ENCODE measurements around the gene PAPSS1. TPM values are rescaled to one million over a fixed set of nuclear protein-coding genes. Genes with fewer than 3 reads are reported as not detected.

Gene PAPSS1
- total RNA-seq, 6 experiments from 2014 or later: 55.5 to 64.7 (median 62.9) TPM

- DNase-seq: no peak
- H3K4me3 Mint-ChIP-seq: no peak overlapping the region
- no peak for TF ChIP-seq CTCF (IDR thresholded peaks at IDR 0.05)
- no peak overlapping the region for H3K27ac Mint-ChIP-seq
- no peaks in the 10 kb centered on the region for H3K9me3 Mint-ChIP-seq
- H3K27me3 Mint-ChIP-seq (ENCODE audit: insufficient read depth): peaks cover 5% of the 10 kb centered on the region
- H3K36me3 Mint-ChIP-seq (ENCODE audit: low read depth): no peaks in the 10 kb centered on the region
- H3K4me1 Mint-ChIP-seq (ENCODE audit: low read depth): peaks cover 31% of the 10 kb centered on the region
Measured at GRCh38 chr4:107742791-107743190, 22.8 kb upstream of the PAPSS1 start.

- peaks cover 31% of the 10 kb centered on the region for H3K4me1 Mint-ChIP-seq (ENCODE audit: low read depth)
- no peaks in the 10 kb centered on the region for H3K9me3 Mint-ChIP-seq
- H3K4me3 Mint-ChIP-seq: no peak overlapping the region
- peaks cover 2% of the 10 kb centered on the region for H3K27me3 Mint-ChIP-seq (ENCODE audit: insufficient read depth)
- no peaks in the 10 kb centered on the region for H3K36me3 Mint-ChIP-seq (ENCODE audit: low read depth)
- no peak for TF ChIP-seq CTCF (IDR thresholded peaks at IDR 0.05)
- no peak for DNase-seq
- no peak overlapping the region for H3K27ac Mint-ChIP-seq
Measured at GRCh38 chr4:107742196-107742595, 22.2 kb upstream of the PAPSS1 start.

- Mint-ChIP-seq H3K4me1 (ENCODE audit: low read depth) (peaks cover 31% of the 10 kb centered on the region), H3K27me3 (ENCODE audit: insufficient read depth) (peaks cover 2% of the 10 kb centered on the region), H3K9me3 (no peaks in the 10 kb centered on the region), H3K27ac (peak overlapping the region; percentile 82), H3K36me3 (ENCODE audit: low read depth) (no peaks in the 10 kb centered on the region), H3K4me3 (peak overlapping the region; percentile 68)
- TF ChIP-seq CTCF (IDR thresholded peaks at IDR 0.05): no peak
- DNase-seq: peak; percentile 80
Measured at GRCh38 chr4:107740950-107741701, 21.1 kb upstream of the PAPSS1 start.

- no peaks in the 10 kb centered on the region for H3K36me3 Mint-ChIP-seq (ENCODE audit: low read depth)
- TF ChIP-seq CTCF (IDR thresholded peaks at IDR 0.05): no peak
- peak overlapping the region; percentile 68; the same call in 1 of the 2 replicates for H3K4me3 Mint-ChIP-seq
- H3K27ac Mint-ChIP-seq: peak overlapping the region; percentile 82
- peaks cover 2% of the 10 kb centered on the region for H3K27me3 Mint-ChIP-seq (ENCODE audit: insufficient read depth)
- H3K9me3 Mint-ChIP-seq: no peaks in the 10 kb centered on the region
- H3K4me1 Mint-ChIP-seq (ENCODE audit: low read depth): peaks cover 31% of the 10 kb centered on the region
- no peak for DNase-seq
Measured at GRCh38 chr4:107740381-107740780, 20.3 kb upstream of the PAPSS1 start.

GRCh38 chr4:107737450-107737849 lies 17.4 kb upstream of the PAPSS1 start:
- no peak for TF ChIP-seq CTCF (IDR thresholded peaks at IDR 0.05)
- Mint-ChIP-seq H3K27ac (no peak overlapping the region), H3K4me1 (ENCODE audit: low read depth) (peaks cover 22% of the 10 kb centered on the region), H3K27me3 (ENCODE audit: insufficient read depth) (peaks cover 2% of the 10 kb centered on the region), H3K36me3 (ENCODE audit: low read depth) (no peaks in the 10 kb centered on the region), H3K4me3 (no peak overlapping the region), H3K9me3 (no peaks in the 10 kb centered on the region)
- no peak for DNase-seq

Data from HFFc6 (cell line).